ENCODE data around the gene STX16.

STX16 gene

DNA sequence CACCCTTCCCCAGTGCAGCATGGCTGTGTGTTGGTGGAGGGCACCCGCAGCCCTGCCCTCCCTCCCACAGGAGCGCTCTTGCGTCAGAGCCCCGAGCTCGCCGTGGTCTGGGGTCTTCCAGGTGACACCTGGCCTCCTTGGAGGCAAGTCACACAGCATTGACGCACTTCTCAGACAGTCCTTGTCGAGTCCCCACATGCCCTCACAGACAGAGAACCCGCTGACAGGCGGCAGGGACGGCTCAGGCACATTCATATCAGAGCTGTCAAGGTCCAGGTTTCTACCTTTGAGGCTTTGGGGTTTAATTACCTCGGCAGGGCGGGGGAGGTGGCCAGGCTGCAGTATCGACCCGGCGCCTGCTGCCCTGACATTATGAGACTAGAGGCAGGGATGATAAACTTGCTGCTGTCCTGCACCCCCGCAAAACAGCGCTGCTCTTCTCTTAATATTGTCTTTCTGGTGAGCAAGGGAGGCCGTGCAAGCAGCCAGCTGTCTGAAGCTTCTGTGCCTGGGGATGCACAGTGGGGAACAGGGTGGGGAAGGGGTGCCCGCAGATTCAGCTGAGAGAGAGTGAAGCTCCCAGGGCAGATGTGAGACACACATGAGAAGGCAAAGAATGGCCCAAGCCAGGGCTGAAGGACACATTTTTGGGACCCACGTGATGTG lies 46.3 kb downstream of the STX16 start:
- TF ChIP-seq SPI1 (IDR thresholded peaks at IDR 0.05; ENCODE audit: borderline replicate concordance, low read depth): no peak
- TF ChIP-seq GABPA (IDR thresholded peaks at IDR 0.05; ENCODE audit: low read depth): no peak
- TF ChIP-seq, protein P1, sequence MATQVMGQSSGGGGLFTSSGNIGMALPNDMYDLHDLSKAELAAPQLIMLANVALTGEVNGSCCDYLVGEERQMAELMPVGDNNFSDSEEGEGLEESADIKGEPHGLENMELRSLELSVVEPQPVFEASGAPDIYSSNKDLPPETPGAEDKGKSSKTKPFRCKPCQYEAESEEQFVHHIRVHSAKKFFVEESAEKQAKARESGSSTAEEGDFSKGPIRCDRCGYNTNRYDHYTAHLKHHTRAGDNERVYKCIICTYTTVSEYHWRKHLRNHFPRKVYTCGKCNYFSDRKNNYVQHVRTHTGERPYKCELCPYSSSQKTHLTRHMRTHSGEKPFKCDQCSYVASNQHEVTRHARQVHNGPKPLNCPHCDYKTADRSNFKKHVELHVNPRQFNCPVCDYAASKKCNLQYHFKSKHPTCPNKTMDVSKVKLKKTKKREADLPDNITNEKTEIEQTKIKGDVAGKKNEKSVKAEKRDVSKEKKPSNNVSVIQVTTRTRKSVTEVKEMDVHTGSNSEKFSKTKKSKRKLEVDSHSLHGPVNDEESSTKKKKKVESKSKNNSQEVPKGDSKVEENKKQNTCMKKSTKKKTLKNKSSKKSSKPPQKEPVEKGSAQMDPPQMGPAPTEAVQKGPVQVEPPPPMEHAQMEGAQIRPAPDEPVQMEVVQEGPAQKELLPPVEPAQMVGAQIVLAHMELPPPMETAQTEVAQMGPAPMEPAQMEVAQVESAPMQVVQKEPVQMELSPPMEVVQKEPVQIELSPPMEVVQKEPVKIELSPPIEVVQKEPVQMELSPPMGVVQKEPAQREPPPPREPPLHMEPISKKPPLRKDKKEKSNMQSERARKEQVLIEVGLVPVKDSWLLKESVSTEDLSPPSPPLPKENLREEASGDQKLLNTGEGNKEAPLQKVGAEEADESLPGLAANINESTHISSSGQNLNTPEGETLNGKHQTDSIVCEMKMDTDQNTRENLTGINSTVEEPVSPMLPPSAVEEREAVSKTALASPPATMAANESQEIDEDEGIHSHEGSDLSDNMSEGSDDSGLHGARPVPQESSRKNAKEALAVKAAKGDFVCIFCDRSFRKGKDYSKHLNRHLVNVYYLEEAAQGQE (IDR thresholded peaks at IDR 0.05; ENCODE audit: insufficient replicate concordance, low read depth): no peak
- Histone ChIP-seq H3K27me3 (ENCODE audit: insufficient read depth, poor library complexity, severe bottlenecking) (no peaks in the 10 kb centered on the region), H3K27ac (replicated peaks) (no peak overlapping the region), H3K4me3 (replicated peaks; ENCODE audit: insufficient read depth, low read length) (no peak overlapping the region)
- no peak for DNase-seq (ENCODE audit: low read depth in 1 of 2, low spot score in 1 of 2)

DNA sequence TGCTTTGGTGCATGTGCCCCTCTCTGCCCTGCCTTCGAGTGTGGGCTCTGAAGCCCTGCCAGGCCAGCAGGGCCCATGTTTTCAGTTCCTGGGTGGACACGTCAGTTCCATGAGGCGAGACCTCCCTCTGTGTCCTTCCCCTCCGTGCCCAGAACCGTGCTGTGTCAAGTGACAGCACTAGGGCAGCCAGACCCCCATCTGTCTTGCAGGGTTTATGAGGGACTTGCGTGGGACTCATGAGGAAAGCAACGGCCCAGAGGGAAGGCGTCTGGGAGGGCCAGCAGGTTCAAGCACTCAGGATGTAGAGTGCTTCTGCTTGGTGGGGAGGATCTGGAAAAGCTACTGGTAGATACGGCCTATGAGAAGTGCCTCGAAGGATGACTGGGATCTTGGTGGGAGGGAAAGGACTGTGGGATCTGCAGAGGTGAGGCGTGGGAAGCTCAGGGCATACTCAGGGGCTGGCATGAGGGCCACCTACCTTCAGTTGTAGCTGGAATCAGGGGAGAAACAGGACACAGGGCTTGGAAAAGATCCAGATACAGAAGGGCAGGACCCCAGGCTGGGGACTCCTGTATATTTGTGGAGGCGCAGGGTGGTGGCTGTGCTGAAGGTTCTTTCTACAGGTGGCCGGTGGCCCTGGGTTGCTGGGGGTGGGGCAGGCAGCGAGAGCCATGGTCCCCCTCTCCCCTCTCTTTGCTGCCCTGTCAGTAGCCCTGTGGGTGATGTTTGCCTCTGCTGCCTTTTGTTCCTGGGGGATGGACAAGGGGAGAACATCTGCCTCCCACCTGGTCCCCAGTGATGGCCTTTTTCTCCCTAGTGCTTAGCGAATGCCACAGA lies 47.0 kb downstream of the STX16 start:
- TF ChIP-seq POLR2AphosphoS5 (IDR thresholded peaks at IDR 0.05; ENCODE audit: low read depth) (no peak), SPI1 (IDR thresholded peaks at IDR 0.05; ENCODE audit: borderline replicate concordance, low read depth) (no peak), GABPA (IDR thresholded peaks at IDR 0.05; ENCODE audit: low read depth) (no peak)
- TF ChIP-seq, protein P1 (IDR thresholded peaks at IDR 0.05; ENCODE audit: insufficient replicate concordance, low read depth): no peak
- TF ChIP-seq, protein P2, sequence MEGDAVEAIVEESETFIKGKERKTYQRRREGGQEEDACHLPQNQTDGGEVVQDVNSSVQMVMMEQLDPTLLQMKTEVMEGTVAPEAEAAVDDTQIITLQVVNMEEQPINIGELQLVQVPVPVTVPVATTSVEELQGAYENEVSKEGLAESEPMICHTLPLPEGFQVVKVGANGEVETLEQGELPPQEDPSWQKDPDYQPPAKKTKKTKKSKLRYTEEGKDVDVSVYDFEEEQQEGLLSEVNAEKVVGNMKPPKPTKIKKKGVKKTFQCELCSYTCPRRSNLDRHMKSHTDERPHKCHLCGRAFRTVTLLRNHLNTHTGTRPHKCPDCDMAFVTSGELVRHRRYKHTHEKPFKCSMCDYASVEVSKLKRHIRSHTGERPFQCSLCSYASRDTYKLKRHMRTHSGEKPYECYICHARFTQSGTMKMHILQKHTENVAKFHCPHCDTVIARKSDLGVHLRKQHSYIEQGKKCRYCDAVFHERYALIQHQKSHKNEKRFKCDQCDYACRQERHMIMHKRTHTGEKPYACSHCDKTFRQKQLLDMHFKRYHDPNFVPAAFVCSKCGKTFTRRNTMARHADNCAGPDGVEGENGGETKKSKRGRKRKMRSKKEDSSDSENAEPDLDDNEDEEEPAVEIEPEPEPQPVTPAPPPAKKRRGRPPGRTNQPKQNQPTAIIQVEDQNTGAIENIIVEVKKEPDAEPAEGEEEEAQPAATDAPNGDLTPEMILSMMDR (IDR thresholded peaks at IDR 0.05; ENCODE audit: insufficient read depth, low read length): no peak
- no peaks in the 10 kb centered on the region for H3K27me3 ChIP-seq (ENCODE audit: insufficient read depth, poor library complexity, severe bottlenecking)
- no peak overlapping the region for H3K27ac ChIP-seq (replicated peaks)
- H3K4me3 ChIP-seq (replicated peaks; ENCODE audit: insufficient read depth, low read length): no peak overlapping the region
- DNase-seq (ENCODE audit: low read depth in 1 of 2, low spot score in 1 of 2): no peak

DNA sequence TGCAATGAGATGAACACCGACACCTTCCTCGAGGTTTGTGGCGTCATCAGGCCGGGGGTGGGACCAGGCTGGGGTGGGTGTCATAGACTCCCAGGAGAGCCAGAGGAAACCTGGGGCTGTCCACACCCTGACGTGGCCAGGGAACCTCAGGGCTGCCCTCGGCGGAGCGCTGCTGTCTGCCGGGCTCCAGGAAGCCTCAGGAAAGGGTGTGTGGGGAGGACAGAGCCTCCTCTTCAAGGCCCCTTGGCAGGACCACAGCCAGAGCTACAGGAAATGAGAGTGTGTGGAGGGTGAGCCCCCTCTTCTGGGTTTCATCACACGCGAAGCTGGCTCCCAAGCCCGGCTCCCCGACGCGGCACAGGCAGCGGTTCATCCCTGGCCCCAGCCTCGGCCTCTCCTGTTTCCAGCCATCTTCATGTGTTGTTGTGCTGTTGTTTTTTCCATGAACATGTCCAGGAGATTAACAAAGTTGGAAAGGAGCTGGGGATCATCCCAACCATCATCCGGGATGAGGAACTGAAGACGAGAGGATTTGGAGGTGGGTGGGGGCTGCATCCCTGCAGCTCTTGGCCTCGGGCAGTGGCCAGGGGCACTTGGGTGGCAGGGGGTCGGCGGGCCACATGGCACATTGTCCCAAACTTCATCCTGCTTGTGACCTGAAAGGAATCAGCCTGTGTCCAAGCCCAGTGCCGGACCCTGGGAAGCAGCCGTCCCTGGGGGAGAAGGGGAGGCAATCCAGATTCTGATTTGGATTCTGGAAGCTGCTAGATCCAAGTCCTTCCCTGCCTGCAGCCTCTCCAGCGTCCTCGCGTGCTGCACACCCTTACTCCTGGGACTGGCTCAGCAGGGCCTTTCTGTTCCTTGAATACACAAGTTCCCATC lies 47.9 kb downstream of the STX16 start:
- DNase-seq (ENCODE audit: low read depth in 1 of 2, low spot score in 1 of 2): no peak
- TF ChIP-seq POLR2AphosphoS5 (IDR thresholded peaks at IDR 0.05; ENCODE audit: low read depth) (no peak), SPI1 (IDR thresholded peaks at IDR 0.05; ENCODE audit: borderline replicate concordance, low read depth) (no peak), GABPA (IDR thresholded peaks at IDR 0.05; ENCODE audit: low read depth) (no peak)
- TF ChIP-seq, protein P2 (IDR thresholded peaks at IDR 0.05; ENCODE audit: insufficient read depth, low read length): no peak
- TF ChIP-seq, protein P1 (IDR thresholded peaks at IDR 0.05; ENCODE audit: insufficient replicate concordance, low read depth): no peak
- H3K27ac ChIP-seq (replicated peaks): no peak overlapping the region

More for the DNA sequence above, 47.9 kb downstream of the STX16 start:
- Histone ChIP-seq H3K27me3 (ENCODE audit: insufficient read depth, poor library complexity, severe bottlenecking) (no peaks in the 10 kb centered on the region), H3K4me3 (replicated peaks; ENCODE audit: insufficient read depth, low read length) (no peak overlapping the region)

Measured in HL-60 (cell line).